NCI-H1048 (cell line): ENCODE data around the gene NDOR1.
"Not testable (repeated sequence)": the region's sequence is repeated elsewhere in the genome, so short reads cannot be mapped to it uniquely, and the experiment has no call there.

Experiments
- DNase-seq: peaks from one replicate; lab custom pipeline; 2025; lab: John Stamatoyannopoulos, UW

The NDOR1 gene

DNA sequence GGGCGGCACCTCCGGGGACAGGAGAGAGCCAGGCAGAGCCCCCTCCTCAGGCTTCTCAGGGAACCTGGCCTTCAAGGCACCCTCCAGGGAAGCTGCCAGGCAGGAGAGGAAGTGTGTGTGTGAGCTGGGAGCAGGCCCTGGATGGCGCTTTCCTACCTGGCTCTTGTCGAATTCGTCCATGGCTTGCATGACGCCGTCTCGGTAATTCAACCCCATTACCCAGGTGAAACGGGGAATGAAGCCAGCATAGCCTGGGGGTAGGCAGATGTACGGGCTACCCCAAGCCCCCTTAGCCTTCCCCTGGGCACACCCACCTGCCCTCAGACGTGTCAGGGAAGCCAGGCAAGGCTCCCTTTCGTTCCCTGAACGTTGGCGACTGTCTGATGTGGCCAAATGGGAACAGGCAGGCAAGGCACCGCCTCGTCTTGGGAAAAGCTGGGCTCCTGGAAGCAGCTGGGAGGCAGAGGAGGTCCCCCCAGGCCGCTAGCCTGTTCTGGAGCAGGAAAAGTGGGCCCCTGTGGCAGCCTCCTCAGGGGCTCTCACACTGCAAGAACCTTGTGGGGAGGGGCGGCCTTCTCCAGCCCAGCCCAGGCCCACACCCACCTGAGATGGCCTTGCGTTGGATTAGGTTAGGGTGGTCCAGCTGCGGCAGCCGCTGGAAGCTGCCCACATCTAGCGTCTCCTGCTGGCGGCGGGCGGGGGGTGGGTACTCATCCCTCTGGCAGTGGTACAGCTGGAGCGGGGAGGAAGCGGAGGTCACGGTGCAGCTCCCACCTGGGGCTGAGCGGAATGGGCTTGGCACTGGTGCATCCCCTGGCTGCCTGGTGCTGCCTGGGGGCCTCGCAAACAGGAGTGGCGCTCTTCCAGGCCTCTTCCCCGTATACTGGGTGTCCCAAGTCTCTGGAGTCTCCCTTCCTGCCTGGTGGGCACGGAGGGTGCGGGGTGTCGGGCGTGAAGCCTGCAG, 39.3 kb downstream of the NDOR1 start:
- no peak for DNase-seq

DNA sequence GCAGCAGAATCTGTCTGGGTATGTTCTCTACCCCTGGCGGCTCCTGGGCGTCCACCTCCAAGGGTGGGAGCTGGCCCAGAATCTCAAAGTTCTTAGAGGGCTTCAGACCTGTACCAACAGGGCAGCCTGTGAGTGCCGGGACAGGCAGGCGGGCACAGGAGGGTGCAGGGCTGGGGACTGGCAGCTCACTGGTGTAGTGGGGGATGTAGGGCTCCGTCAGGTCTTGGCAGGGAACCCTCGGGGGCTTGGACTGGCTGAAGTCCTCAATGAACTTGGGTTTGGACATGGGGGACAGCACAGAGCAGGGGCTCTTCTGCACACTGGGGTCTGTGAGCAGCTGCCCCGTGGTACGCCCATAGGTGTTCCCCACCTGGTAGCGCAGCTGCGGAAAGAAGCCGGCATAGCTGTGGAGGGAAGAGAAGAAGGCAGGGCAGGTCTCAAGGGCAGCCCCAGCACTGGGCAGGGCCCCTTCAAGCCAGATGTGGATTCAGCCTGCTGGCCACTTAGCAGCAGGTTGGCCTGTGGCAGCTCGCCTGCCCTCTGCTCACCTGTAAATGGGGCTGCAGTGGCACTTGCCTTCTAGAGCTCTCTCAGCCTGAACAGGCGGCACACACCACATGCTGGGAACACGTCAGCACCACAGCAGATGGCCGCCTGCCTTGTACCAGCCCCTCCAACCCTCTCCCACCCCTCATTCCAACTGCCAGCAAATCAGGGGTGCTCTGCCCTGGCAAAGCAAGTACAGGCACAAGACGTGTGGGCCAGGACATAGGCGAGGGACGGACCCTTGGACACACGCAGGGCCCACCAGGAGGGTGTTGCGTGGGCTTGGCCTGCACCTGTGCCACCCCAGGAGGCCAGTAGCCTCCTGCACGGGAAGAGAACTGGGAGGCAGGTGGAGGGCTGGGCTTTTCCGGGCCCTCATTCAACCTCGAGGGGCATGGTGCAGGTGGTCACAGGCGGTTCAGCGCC, 40.2 kb downstream of the NDOR1 start:
- DNase-seq = no peak

DNA sequence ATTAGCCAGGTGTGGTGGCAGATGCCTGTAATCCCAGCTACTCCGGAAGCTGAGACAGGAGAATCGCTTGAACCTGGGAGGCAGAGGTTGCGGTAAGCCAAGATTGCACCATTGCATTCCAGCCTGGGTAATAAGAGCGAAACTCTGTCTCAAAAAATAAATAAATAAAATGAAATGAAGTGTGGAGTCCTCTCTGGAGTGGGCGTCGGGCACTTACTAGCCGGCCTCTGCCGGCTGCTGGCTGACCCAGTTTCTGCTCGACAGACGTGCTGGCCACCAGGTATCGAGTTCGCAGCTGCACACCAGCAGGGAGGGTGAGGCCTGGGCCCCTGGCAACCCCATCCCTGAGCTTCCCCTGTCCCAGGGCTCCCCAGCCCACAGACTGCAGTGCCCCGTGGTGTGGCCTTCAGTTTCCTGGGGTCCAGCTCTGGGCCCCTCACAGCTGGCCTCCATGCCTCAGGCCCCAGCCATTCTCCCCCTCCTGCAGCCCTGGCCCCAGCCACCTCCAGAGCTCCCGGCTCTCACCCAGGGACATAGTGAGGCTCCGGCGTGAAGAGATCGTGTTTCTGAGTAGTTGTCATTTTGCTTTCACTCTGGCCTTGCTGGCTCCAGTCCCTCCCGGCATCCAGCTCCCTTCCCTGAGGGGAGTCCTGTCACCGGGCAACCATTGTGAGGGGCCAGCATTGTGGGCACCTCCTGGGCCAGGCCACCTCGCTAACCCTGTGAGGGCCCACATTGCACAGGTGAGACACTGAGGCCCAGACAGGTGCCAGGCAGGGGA, 41.8 kb downstream of the NDOR1 start:
- DNase-seq = no peak

DNA sequence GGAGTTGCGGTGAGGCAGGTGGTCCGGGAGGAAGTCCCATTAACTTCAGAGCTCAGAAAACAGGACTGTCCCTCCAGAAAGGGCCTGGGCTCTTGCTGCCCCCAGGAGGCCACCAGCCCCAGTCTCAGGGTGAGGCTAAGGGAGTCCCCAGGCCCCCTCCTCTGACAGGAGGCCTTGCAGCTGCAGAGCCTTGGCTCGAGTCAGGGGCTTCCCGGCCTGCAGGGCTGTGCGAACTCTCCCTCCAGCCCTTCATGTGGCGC, 42.3 kb downstream of the NDOR1 start:
- DNase-seq = no peak

DNA sequence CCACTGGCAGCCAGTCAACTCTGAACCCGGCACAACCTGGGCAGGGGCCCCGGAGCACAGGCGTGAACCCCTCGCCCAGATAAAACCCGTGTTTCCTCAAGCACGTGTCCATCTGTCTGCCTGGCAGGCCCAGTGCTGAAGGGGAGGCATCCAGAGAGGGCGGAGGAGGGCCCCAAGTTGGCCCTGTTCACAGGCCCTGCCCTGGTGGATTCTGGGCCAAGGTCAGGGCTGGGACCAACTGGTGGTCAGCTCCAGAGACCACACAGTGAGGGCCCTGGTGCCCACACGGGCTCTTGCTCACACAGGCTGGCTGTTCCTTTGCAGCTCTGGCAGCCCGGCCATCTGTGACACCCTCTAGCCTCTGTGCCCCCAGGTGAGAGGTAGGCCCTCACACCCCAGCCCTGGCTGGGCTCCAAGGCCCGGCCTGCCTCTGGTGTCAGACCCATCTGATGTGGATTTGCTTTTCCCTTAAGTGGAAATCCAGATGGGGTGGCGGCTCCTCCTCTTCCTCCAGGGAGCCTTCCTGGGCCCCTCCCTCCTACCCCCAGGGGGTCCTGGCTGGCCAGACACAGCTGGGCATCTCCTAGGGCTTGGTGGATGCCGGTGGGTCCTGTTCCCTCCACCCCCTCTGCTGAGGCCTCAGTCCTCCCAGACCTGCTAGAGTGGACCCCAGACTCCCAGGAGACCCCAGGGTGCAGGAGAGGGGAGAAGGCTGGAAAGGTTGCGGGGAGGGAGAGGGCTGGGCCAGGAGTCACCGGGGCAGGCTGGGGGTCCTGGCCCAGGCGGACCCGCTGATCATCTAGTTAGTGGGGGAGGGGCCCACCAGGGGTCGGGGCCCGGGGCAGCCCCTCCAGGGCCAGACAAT, 45.1 kb downstream of the NDOR1 start:
- no peak for DNase-seq

DNA sequence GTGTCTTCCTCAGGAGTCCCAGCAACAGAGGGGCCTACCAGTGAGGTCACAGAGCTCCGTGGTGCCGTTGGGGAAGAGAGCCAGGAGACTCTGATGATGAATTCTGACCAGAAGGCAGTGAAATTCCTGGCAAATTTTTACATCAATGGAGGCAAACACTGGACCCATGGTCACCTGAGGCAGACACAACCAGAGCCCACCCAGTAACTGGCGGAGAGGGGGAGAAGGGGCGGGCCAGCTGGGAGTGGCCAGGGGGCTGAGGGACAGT, 45.6 kb downstream of the NDOR1 start, which contains the start of gene STPG3:
Gene STPG3, plus strand, starts transcription at position 93 of the 268 bp plus-strand sequence. Its CDS starts 1 bp downstream, at position 94.
- DNase-seq = no peak

DNA sequence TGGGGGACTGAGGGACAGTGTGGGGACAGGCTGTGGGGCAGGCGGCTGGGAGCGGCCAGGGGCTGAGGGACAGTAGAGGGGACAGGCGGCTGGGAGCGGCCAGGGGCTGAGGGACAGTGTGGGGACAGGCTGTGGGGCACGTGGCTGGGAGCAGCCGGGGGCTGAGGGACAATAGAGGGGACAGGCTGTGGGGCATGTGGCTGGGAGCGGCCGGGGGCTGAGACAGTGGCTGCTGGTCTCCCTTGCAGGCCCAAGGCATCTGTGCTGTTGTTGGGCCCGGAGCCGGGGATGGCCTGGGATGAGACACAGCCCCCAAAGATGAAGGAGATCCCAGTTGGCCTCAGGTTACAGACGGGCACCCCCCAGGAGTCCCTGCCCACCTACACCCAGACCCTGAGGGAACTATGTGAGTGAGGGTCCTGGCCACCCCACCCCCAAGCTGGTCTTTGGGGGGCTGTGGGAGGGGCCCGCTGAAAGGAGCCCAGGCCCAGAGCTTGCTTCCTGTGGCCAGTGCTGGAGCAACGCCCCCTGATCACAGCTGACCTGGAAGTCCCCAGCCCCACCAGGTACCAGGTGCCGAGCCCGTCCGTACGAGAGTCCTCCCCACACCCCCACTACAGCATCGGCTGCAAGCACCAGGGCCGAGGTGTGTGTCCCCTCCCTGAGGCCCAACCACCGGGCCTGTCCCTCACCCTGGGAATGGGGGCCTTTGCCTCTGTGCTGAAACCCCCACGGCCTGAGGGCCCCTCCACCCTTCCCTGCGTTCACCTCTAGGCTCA, 46.2 kb downstream of the NDOR1 start:
- no peak for DNase-seq

DNA sequence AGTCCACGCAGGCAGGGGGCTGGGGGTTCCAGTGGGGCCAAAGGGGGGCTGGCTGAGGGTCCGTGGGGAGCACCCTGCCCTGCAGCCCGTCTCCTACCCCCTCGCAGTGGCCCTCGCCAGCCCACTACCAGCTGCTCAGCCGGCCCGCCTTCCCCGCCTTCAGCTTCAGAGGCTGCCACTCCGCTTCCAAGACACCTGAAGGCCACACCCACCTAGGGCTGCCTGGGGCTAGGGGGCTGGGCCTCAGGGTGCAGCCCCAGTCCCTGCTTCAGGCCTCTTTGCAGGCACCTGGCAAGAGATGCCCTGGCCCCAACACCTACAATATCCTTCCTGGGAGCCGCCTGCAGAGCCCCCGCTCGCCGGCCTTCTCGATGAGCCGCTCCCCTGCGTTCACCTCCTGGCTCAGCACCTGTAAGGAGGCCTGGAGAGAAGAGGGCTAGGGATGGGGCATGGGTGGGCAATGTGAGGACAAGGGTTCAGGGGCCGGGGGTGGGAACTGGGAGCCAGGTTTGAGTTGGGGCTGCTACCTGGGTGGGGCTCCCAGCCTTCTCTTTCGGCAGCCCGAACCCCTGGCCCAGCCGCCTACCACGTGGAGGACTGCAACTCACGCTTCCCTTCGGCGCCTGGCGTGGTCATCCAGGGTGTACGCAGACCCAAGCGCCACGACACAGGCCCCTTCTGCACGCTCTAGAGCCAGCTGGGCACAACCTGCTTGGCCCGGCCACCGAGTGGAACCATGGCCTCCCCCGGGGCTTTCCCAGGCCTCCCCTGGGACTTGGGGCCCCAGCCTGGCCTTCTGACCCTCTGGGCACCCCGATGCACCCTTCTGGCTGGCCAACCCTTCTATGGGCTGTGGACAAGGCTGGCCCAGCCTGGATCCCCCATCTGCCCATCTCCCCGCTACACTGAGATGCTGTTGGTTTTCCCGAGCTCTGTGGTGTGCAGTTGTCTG, 47.3 kb downstream of the NDOR1 start:
- no peak for DNase-seq

DNA sequence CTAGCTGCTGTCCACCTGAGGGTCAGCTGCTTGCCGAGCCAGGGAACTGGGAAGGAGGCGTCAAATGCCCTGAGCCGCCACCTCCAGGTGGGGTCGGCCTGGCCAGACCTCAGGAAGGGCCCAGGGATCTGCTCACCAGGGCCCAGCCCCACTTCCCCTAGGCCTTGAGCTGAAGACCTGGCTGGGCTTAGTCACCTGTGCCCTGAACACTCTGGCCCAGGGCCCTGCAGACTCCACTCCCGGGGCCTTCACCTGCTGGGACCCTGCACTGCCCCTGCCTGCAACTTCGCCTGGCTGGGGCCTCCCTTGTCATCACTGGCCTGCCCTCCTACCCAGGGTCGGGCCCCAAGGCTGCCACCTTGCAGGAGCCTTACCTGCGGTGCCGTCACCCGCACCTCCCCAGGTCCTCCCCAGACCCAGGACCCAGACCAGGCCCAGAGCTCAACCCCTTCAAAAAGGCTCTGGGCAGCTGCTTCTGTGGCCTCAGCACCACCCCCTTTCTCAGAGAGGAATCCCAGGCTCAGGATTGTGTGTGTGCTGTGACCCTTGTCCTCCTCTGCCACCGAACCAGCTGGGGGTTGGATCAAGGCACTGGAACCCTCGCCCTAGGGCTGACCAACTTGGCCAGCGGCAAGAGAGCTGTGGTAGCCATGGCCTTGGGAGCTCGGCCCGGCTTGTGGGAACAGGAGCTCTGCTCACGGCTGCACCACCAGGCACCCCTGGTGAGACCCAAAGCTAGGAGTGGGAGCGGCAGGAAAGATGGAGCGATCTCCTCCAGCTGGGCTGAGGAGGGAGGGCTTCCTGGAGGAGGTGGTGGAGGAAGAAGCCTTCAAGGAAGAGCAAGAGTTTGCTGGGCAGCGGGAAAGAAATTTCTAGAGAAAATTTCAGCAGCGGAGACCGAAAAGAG, 48.5 kb downstream of the NDOR1 start:
- DNase-seq = no peak

DNA sequence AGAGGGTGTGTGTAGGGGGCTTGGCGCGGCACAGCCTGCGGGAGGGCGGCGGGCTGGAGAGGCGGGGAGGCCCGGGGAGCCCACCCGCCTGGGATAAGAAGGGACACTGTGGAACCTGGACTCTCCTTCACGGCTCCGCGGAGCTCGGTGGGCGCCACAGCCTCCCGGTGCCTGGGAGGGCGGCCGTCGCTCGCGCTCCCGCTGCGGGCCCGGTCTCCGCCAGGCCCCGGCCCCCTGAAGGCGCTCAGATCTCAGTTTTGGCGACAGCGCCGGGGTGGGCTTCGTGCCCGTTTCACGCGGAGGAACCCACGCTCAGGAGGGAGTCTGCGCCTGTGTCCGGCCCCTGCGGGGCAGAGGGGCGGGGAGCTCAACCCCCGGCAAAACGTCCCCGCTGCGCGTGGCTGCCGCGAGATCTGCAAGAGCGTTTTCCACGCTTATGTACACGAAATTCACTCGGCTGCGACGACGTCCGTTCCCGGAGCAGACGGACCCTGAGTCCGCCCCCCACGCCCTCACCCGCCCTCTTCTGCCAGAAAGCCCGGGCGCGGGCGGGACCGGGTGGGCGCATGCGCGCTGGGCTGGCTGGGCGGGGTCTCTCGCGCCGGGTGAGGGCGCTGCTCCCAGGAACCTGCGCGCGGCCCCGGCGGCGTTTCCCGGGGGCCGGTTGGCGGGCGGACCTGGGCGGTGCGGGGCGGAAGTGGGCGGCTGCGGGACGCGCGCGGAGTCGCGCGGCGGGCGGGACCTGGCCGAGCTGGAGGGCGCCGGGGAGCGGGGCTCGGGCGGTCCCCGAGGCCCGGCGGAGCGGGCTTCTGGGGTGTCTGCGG, 49.3 kb downstream of the NDOR1 start, which contains the start of gene NELFB:
Gene NELFB, plus strand, starts transcription at position 704 of the 824 bp plus-strand sequence.
- peak; percentile 54 for DNase-seq

DNA sequence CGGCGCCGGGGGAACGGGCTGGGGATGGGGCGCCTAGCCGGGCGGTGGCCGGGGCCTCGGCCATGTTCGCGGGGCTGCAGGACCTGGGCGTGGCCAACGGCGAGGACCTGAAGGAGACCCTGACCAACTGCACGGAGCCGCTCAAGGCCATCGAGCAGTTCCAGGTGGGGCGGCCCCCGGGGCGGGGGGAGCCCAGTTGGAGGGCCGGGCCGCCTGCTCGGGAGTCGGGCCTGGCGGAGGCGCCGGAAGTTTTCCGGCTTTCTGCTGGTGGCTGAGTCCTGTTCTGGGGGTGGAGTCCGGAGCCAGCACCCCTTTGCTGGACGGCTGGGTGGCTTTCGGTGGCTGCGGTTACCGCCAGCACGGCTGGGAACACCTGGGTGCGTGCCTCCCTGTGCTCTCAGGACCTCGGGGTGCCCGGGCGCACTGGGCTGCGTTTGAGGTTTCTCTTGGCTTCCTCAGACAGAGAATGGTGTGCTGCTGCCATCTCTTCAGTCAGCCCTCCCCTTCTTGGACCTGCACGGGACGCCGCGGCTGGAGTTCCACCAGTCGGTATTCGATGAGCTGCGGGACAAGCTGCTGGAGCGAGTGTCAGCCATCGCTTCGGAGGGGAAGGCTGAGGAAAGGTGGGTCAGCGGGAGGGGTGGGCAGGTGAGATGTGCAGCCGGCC, 50.1 kb downstream of the NDOR1 start:
- DNase-seq = no peak

DNA sequence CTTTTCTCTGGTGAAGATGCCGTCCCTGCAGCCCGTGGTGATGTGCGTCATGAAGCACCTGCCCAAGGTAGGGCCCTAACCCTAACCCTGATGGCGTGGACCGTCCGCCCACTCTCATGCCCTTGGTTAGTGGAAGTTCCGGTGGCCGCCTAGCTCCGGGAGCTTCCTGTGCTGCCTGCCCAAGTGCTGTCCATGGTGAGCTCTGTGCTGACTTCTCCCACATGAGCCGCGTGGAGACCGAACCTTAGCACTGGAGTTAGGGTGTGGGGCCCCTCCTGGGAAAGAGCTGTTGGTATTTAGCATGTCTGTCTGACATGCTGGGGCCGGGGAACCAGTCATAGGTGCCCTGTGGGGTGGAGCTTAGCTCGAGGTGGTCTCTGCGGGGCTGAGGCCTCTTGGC, 50.9 kb downstream of the NDOR1 start:
- DNase-seq = no peak

DNA sequence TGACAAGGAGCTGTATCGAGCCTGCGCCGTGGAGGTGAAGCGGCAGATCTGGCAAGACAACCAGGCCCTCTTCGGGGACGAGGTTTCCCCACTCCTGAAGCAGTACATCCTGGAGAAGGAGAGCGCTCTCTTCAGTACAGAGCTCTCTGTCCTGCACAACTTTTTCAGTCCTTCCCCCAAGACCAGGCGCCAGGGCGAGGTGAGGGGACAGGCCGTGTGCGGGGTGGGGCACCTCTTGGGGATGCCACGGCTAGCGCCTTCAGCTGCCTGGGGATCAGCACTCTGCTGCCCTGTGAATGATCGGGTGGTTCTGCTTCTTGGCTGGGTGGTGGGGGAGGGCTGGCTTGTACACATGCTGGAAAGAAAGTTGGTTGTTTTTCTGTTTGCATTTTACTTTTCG, 51.4 kb downstream of the NDOR1 start:
- no peak for DNase-seq

DNA sequence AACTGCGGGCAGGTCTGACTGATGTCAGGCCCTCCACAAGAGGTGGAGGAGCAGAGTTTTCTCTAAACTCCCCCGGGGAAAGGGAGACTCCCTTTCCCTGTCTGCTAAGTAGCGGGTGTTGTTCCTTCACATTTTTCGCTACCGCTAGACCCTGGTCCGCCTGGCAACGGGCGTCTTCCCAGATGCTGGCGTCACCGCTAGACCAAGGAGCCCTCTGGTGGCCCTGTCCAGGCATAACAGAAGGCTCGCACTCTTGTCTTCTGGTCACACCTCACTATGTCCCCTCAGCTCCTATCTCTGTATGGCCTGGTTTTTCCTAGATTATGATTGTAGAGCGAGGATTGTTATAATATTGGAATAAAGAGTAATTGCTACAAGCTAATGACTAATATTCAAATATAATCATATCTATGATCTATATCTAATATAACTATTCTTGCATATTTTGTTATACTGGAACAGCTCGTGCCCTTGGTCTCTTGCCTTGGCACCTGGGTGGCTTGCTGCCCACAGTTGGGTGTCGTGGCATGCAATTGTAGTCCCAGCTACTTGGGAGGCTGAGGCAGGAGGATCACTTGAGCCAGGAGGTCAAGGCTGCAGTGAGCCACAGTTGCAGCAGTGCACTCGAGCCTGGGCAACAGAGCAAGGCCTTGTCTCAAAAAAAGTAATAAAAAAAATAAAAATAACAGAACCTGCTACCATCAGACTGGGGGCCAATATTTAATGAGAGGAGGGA, 56.8 kb downstream of the NDOR1 start:
- not testable (repeated sequence) for DNase-seq

DNA sequence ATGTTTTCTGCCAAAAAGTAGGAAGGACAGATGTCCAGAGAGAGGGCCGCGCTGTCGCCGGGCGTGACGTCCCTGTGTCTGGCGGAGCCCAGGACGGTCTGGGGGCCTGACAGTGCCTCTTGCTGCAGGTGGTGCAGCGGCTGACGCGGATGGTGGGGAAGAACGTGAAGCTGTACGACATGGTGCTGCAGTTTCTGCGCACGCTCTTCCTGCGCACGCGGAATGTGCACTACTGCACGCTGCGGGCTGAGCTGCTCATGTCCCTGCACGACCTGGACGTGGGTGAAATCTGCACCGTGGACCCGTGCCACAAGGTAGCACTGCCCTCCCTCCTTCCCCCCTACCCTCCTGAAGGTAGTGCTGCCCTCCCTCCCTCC, 57.4 kb downstream of the NDOR1 start:
- no peak for DNase-seq

DNA sequence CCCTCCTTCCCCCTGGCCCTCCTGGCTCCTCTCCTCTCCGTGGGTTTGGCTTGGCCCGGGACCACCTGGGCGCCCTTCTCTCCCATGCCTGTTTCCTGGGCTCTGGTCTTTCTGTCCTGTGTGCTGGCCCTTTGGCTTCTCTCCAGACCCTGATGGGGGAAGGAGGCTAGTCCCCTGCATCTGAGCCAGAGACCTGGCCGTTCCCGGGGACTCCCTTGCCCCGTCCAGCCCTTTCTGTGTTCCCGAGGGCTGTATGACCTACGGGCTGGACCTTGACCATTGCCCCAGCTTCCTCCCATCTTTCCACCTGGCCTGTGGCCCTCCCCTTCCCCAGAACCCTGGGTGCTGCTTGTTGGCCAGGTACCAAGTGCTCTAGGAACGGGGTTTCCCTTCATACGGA, 58.0 kb downstream of the NDOR1 start:
- no peak for DNase-seq
